ENCODE results near the gene RNF213.

The RNF213 gene

DNA sequence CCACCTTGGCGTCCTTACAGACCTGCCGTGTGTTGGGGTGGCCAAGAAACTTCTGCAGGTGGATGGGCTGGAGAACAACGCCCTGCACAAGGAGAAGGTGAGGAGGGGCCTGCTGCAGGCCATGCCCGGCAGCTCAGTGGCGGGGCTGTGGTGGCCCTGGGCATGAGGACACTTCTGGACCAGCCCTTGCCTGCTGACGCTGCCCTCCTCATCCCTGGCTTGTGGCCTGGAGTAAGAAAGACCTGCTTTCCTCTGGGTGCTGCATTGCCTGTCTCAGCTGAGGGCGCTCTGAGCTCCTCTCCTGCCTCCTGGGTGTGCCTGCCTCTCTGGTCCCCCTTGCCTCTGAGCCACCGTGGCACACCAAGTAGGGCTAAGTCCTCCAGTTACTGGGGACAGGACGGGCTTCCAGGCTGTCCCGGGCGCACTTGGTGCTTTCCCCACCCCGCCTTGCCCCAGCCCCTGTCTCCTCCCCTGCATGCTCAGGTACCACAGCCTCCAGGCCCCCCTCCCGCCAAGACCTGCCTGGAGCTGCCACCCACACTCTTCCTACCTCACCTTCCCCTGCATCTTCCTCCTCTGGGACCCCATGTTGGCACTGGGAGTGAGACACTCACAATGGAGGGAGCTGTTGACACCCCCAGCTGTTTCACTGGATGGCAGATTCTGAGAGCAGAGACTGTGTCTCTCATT is 163.0 kb downstream of the RNF213 start:
- Histone ChIP-seq H2AFZ (ENCODE audit: low read depth, low read length) (no peak overlapping the region), H4K20me1 (ENCODE audit: insufficient read depth, low read length) (no peaks in the 10 kb centered on the region), H3K9me3 (ENCODE audit: insufficient read depth, low read length) (no peaks in the 10 kb centered on the region), H3K9ac (ENCODE audit: low read length) (no peak overlapping the region), H3K79me2 (ENCODE audit: low read length) (no peaks in the 10 kb centered on the region), H3K27me3 (ENCODE audit: low read depth, low read length) (no peaks in the 10 kb centered on the region), H3K36me3 (replicated peaks; ENCODE audit: low read depth, low read length) (no peaks in the 10 kb centered on the region), H3K4me3 (ENCODE audit: low read length) (no peak overlapping the region), H3K4me1 (ENCODE audit: low read length) (peaks cover 9% of the 10 kb centered on the region), H3K27ac (ENCODE audit: low read length) (no peak overlapping the region), H3K4me2 (ENCODE audit: low read length) (no peak overlapping the region)
- TF ChIP-seq EZH2phosphoT487 (IDR thresholded peaks at IDR 0.05; ENCODE audit: low read depth) = no peak
- TF ChIP-seq, protein P1, sequence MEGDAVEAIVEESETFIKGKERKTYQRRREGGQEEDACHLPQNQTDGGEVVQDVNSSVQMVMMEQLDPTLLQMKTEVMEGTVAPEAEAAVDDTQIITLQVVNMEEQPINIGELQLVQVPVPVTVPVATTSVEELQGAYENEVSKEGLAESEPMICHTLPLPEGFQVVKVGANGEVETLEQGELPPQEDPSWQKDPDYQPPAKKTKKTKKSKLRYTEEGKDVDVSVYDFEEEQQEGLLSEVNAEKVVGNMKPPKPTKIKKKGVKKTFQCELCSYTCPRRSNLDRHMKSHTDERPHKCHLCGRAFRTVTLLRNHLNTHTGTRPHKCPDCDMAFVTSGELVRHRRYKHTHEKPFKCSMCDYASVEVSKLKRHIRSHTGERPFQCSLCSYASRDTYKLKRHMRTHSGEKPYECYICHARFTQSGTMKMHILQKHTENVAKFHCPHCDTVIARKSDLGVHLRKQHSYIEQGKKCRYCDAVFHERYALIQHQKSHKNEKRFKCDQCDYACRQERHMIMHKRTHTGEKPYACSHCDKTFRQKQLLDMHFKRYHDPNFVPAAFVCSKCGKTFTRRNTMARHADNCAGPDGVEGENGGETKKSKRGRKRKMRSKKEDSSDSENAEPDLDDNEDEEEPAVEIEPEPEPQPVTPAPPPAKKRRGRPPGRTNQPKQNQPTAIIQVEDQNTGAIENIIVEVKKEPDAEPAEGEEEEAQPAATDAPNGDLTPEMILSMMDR (IDR thresholded peaks at IDR 0.05; ENCODE audit: low read depth, low read length) = no peak

DNA sequence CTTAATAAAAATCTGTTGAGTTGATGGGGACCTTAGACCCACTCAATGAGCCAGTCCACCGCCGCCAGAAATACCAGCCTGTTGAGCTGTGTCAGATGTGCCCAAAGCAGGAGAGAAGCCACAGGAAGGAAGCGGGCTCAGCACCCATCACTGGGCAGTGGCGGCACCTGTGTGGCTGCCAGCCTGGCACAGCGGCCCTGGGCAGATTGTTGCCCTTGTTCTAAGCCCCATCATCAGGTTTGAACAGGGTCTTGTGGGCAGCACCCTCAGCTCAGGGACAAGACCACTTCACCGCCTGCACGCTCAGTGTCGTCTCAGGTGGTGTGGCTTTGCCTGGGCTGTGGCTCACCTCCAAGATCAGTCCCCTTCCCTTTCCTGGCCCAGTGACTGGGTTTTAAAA is 163.6 kb downstream of the RNF213 start:
- H3K27ac ChIP-seq (ENCODE audit: low read length) = no peak overlapping the region
- no peaks in the 10 kb centered on the region for H3K9me3 ChIP-seq (ENCODE audit: insufficient read depth, low read length)
- no peak for TF ChIP-seq EZH2phosphoT487 (IDR thresholded peaks at IDR 0.05; ENCODE audit: low read depth)
- TF ChIP-seq, protein P1 (IDR thresholded peaks at IDR 0.05; ENCODE audit: low read depth, low read length) = no peak
- H3K4me1 ChIP-seq (ENCODE audit: low read length) = peaks cover 9% of the 10 kb centered on the region
- H3K4me2 ChIP-seq (ENCODE audit: low read length) = no peak overlapping the region
- H3K4me3 ChIP-seq (ENCODE audit: low read length) = no peak overlapping the region
- H2AFZ ChIP-seq (ENCODE audit: low read depth, low read length) = no peak overlapping the region
- H3K9ac ChIP-seq (ENCODE audit: low read length) = no peak overlapping the region
- no peaks in the 10 kb centered on the region for H4K20me1 ChIP-seq (ENCODE audit: insufficient read depth, low read length)
- H3K79me2 ChIP-seq (ENCODE audit: low read length) = no peaks in the 10 kb centered on the region
- H3K27me3 ChIP-seq (ENCODE audit: low read depth, low read length) = no peaks in the 10 kb centered on the region
- no peaks in the 10 kb centered on the region for H3K36me3 ChIP-seq (replicated peaks; ENCODE audit: low read depth, low read length)

DNA sequence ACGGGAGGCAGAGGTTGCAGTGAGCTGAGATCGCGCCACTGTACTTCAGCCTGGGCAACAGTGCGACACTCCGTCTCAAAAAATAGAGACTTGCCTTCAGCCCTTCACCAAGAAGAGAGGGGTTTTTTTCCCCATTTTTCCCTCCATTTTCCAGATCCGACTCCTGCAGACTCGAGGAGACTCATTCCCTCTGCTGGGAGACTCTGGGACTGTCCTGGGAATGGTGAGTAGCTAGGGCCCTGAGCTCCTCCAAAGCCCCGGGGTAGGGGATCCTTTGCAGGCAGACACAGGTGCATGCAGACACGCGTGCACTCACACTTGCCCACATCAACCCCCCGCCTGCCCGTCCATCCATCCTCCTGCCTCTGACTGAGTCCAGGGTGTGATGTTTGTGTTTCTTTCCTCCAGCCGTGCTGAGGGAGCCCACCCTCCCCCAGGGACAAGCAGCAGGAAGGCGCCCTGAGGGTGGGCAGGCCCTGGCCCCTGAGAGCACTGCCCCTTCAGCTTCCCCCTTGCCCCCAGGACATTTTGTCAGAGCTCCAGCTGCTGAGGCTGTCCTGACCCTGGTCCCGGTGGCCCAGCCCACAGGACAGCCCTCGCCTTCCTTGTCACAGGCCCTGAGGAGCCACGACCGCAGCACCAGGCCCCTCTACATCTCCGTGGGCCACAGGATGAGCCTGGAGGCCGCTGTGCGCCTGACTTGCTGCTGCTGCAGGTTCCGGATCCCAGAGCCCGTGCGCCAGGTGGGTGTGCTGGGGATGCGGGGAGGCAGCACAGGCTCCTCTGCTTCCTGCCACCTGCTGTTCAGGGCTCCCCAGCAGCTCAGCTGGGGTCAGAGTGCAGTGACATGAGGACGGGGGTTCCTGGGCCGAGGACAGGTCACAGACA is 164.5 kb downstream of the RNF213 start:
- H3K4me3 ChIP-seq (ENCODE audit: low read length) = no peak overlapping the region
- no peaks in the 10 kb centered on the region for H3K36me3 ChIP-seq (replicated peaks; ENCODE audit: low read depth, low read length)
- no peak overlapping the region for H3K9ac ChIP-seq (ENCODE audit: low read length)
- no peaks in the 10 kb centered on the region for H3K27me3 ChIP-seq (ENCODE audit: low read depth, low read length)
- TF ChIP-seq, protein P1 (IDR thresholded peaks at IDR 0.05; ENCODE audit: low read depth, low read length) = no peak
- no peak for TF ChIP-seq EZH2phosphoT487 (IDR thresholded peaks at IDR 0.05; ENCODE audit: low read depth)
- H3K4me2 ChIP-seq (ENCODE audit: low read length) = no peak overlapping the region
- H3K9me3 ChIP-seq (ENCODE audit: insufficient read depth, low read length) = no peaks in the 10 kb centered on the region
- H2AFZ ChIP-seq (ENCODE audit: low read depth, low read length) = no peak overlapping the region
- H3K79me2 ChIP-seq (ENCODE audit: low read length) = no peaks in the 10 kb centered on the region
- no peak overlapping the region for H3K27ac ChIP-seq (ENCODE audit: low read length)
- peaks cover 9% of the 10 kb centered on the region for H3K4me1 ChIP-seq (ENCODE audit: low read length)
- no peaks in the 10 kb centered on the region for H4K20me1 ChIP-seq (ENCODE audit: insufficient read depth, low read length)

DNA sequence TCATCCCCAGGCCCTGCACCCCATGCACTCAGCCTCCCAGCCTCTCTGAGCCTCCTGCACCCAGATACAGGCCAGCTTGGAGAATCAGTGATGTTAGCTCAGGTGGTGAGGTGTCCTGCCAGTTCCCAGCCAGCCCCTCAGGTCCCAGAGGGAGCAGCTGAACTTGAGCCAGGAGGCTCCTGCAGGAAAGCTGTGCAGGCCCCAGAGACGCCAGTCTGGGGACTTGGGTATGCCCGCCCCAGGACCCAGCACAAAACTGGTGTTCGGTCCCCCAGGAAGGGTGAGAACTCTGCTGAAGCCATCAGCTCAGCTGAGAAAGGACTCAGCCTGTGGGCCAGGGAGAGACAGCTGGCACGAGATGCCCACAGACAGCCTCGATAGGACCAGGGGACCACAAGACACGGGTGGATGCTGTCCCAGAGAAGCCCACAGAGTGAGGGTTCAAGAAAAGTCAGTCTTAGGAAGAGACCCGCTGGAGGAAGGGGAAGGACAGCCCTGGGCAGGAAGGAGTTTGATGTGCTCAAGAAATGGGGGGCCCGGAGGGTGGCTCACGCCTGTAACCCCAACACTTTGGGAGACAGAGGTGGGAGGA is 165.3 kb downstream of the RNF213 start:
- H3K4me2 ChIP-seq (ENCODE audit: low read length) = no peak overlapping the region
- H3K4me3 ChIP-seq (ENCODE audit: low read length) = no peak overlapping the region
- 0 out of 2 replicates have a peak overlapping the region, but pooled peaks have one; percentile 84 for H2AFZ ChIP-seq (ENCODE audit: low read depth, low read length)
- no peaks in the 10 kb centered on the region for H3K27me3 ChIP-seq (ENCODE audit: low read depth, low read length)
- TF ChIP-seq, protein P1 (IDR thresholded peaks at IDR 0.05; ENCODE audit: low read depth, low read length) = no peak
- no peak for TF ChIP-seq EZH2phosphoT487 (IDR thresholded peaks at IDR 0.05; ENCODE audit: low read depth)
- no peaks in the 10 kb centered on the region for H3K79me2 ChIP-seq (ENCODE audit: low read length)
- H3K27ac ChIP-seq (ENCODE audit: low read length) = no peak overlapping the region
- H4K20me1 ChIP-seq (ENCODE audit: insufficient read depth, low read length) = no peaks in the 10 kb centered on the region
- H3K9me3 ChIP-seq (ENCODE audit: insufficient read depth, low read length) = no peaks in the 10 kb centered on the region
- H3K36me3 ChIP-seq (replicated peaks; ENCODE audit: low read depth, low read length) = no peaks in the 10 kb centered on the region
- peaks cover 9% of the 10 kb centered on the region for H3K4me1 ChIP-seq (ENCODE audit: low read length)
- H3K9ac ChIP-seq (ENCODE audit: low read length) = no peak overlapping the region

Measured in OCI-LY3 (cell line).